ENCODE results near the gene RETN. TPM values are rescaled to one million over a fixed set of nuclear protein-coding genes. Genes with fewer than 3 reads are reported as not detected.

The RETN gene
- total RNA-seq, 1 donor from 2014 or later: not detected

GRCh38 chr19:7632340-7633203 is 36.3 kb upstream of the RETN start:
- Mint-ChIP-seq H3K36me3 (ENCODE audit: low read depth, unreplicated experiment) (peaks cover 1% of the 10 kb centered on the region), H3K4me1 (ENCODE audit: low read depth, unreplicated experiment) (peaks cover 14% of the 10 kb centered on the region), H3K27ac (ENCODE audit: unreplicated experiment) (no peak overlapping the region), H3K9me3 (ENCODE audit: unreplicated experiment) (peaks cover 1% of the 10 kb centered on the region), H3K27me3 (ENCODE audit: low read depth, unreplicated experiment) (peaks cover 7% of the 10 kb centered on the region), H3K4me3 (ENCODE audit: unreplicated experiment) (no peak overlapping the region)
- no peak for TF ChIP-seq EZH2 (IDR thresholded peaks at IDR 0.05; ENCODE audit: insufficient read depth, low read length)
- TF ChIP-seq CTCF (IDR thresholded peaks at IDR 0.05; ENCODE audit: insufficient read depth, low read depth, low read length): no peak
- DNase-seq (ENCODE audit: low read depth) (no peak), FAIRE-seq (no peak)
- H3K4me1 ChIP-seq (ENCODE audit: insufficient read depth, low read length): peaks cover 13% of the 10 kb centered on the region
- no peaks in the 10 kb centered on the region for H3K36me3 ChIP-seq (ENCODE audit: insufficient read depth, low read length)
- peaks cover 11% of the 10 kb centered on the region for H3K27me3 ChIP-seq (ENCODE audit: insufficient read depth, low read length)
- H2AFZ ChIP-seq (ENCODE audit: low read depth, low read length): no peak overlapping the region
- no peak overlapping the region for H3K4me3 ChIP-seq (ENCODE audit: insufficient read depth, low read depth, low read length)
- H3K9ac ChIP-seq (ENCODE audit: low read length): no peak overlapping the region
- H3K4me2 ChIP-seq (ENCODE audit: low read length): no peak overlapping the region
- H3K9me3 ChIP-seq (ENCODE audit: insufficient read depth, low read depth, low read length): no peaks in the 10 kb centered on the region
- H3K79me2 ChIP-seq (ENCODE audit: insufficient read depth, low read length): peaks cover 42% of the 10 kb centered on the region
- H3K27ac ChIP-seq (ENCODE audit: low read depth, low read length): no peak overlapping the region
- peaks cover 4% of the 10 kb centered on the region for H4K20me1 ChIP-seq (ENCODE audit: insufficient read depth, low read length)

GRCh38 chr19:7633698-7634097 is 35.2 kb upstream of the RETN start, which contains the start of gene PCP2:
TSS of gene PCP2 (minus strand) at chr19:7633719. CDS start at chr19:7633457, 262 bp downstream.
- no peaks in the 10 kb centered on the region for H3K9me3 ChIP-seq (ENCODE audit: insufficient read depth, low read depth, low read length)
- Mint-ChIP-seq H3K36me3 (ENCODE audit: low read depth, unreplicated experiment) (peaks cover 1% of the 10 kb centered on the region), H3K9me3 (ENCODE audit: unreplicated experiment) (no peaks in the 10 kb centered on the region), H3K4me1 (ENCODE audit: low read depth, unreplicated experiment) (peaks cover 8% of the 10 kb centered on the region), H3K27me3 (ENCODE audit: low read depth, unreplicated experiment) (peaks cover 7% of the 10 kb centered on the region), H3K27ac (ENCODE audit: unreplicated experiment) (no peak within 1 kb of the TSS), H3K4me3 (ENCODE audit: unreplicated experiment) (no peak within 1 kb of the TSS)
- FAIRE-seq: no peak
- H3K79me2 ChIP-seq (ENCODE audit: insufficient read depth, low read length): peaks cover 31% of the 10 kb centered on the region
- no peak within 1 kb of the TSS for H3K4me2 ChIP-seq (ENCODE audit: low read length)
- DNase-seq (ENCODE audit: low read depth): no peak
- H3K27ac ChIP-seq (ENCODE audit: low read depth, low read length): no peak within 1 kb of the TSS
- TF ChIP-seq CTCF (IDR thresholded peaks at IDR 0.05; ENCODE audit: insufficient read depth, low read depth, low read length) (no peak), EZH2 (IDR thresholded peaks at IDR 0.05; ENCODE audit: insufficient read depth, low read length) (no peak)
- no peaks in the 10 kb centered on the region for H4K20me1 ChIP-seq (ENCODE audit: insufficient read depth, low read length)
- peaks cover 13% of the 10 kb centered on the region for H3K27me3 ChIP-seq (ENCODE audit: insufficient read depth, low read length)
- peaks cover 8% of the 10 kb centered on the region for H3K4me1 ChIP-seq (ENCODE audit: insufficient read depth, low read length)
- no peaks in the 10 kb centered on the region for H3K36me3 ChIP-seq (ENCODE audit: insufficient read depth, low read length)
- H3K9ac ChIP-seq (ENCODE audit: low read length): no peak within 1 kb of the TSS
- no peak within 1 kb of the TSS for H2AFZ ChIP-seq (ENCODE audit: low read depth, low read length)
- H3K4me3 ChIP-seq (ENCODE audit: insufficient read depth, low read depth, low read length): no peak within 1 kb of the TSS

GRCh38 chr19:7635670-7636069 is 33.2 kb upstream of the RETN start:
- no peak overlapping the region for H3K4me3 ChIP-seq (ENCODE audit: insufficient read depth, low read depth, low read length)
- H3K4me2 ChIP-seq (ENCODE audit: low read length): no peak overlapping the region
- FAIRE-seq (no peak), DNase-seq (ENCODE audit: low read depth) (no peak)
- H3K9me3 Mint-ChIP-seq (ENCODE audit: unreplicated experiment): no peaks in the 10 kb centered on the region
- H3K36me3 ChIP-seq (ENCODE audit: insufficient read depth, low read length): no peaks in the 10 kb centered on the region
- TF ChIP-seq CTCF (IDR thresholded peaks at IDR 0.05; ENCODE audit: insufficient read depth, low read depth, low read length) (no peak), EZH2 (IDR thresholded peaks at IDR 0.05; ENCODE audit: insufficient read depth, low read length) (no peak)
- H3K27me3 Mint-ChIP-seq (ENCODE audit: low read depth, unreplicated experiment): peaks cover 7% of the 10 kb centered on the region
- H3K4me1 ChIP-seq (ENCODE audit: insufficient read depth, low read length): peaks cover 1% of the 10 kb centered on the region
- H3K4me3 Mint-ChIP-seq (ENCODE audit: unreplicated experiment): peak overlapping the region; percentile 64
- peaks cover 1% of the 10 kb centered on the region for H3K36me3 Mint-ChIP-seq (ENCODE audit: low read depth, unreplicated experiment)
- no peak overlapping the region for H3K27ac Mint-ChIP-seq (ENCODE audit: unreplicated experiment)
- H4K20me1 ChIP-seq (ENCODE audit: insufficient read depth, low read length): no peaks in the 10 kb centered on the region
- no peak overlapping the region for H3K27ac ChIP-seq (ENCODE audit: low read depth, low read length)
- no peak overlapping the region for H3K9ac ChIP-seq (ENCODE audit: low read length)
- H3K4me1 Mint-ChIP-seq (ENCODE audit: low read depth, unreplicated experiment): peaks cover 4% of the 10 kb centered on the region
- peaks cover 13% of the 10 kb centered on the region for H3K79me2 ChIP-seq (ENCODE audit: insufficient read depth, low read length)
- peaks cover 13% of the 10 kb centered on the region for H3K27me3 ChIP-seq (ENCODE audit: insufficient read depth, low read length)
- H2AFZ ChIP-seq (ENCODE audit: low read depth, low read length): no peak overlapping the region
- H3K9me3 ChIP-seq (ENCODE audit: insufficient read depth, low read depth, low read length): peaks cover 5% of the 10 kb centered on the region
